Fibroblast of gingiva (primary cell): ENCODE results near the gene PCDHGC3.
A peak's percentile ranks its signal among the peaks of the same experiment; 100 is the strongest.

ENCODE experiments used
- DNase-seq: peaks from one replicate; pipeline ENCODE4 v3.0.0-alpha.2; 2011; ENCODE audit warnings: low read depth

The PCDHGC3 gene

GRCh38 chr5:141508440-141508797 lies 32.7 kb downstream of the PCDHGC3 start:
- peak; percentile 27 for DNase-seq

GRCh38 chr5:141508798-141509611 lies 33.2 kb downstream of the PCDHGC3 start:
- DNase-seq = peak; percentile 96

GRCh38 chr5:141510160-141510559 lies 34.4 kb downstream of the PCDHGC3 start:
- DNase-seq = no peak

- no peak for DNase-seq
These were observed 35.3 kb downstream of the PCDHGC3 start for GRCh38 chr5:141510850-141511601.

GRCh38 chr5:141511771-141512325 lies 36.1 kb downstream of the PCDHGC3 start:
- no peak for DNase-seq

GRCh38 chr5:141512390-141512910 lies 36.7 kb downstream of the PCDHGC3 start:
- peak; percentile 51 for DNase-seq

- DNase-seq = peak; percentile 52
These were observed 37.3 kb downstream of the PCDHGC3 start for GRCh38 chr5:141512911-141513626.

- peak; percentile 82 for DNase-seq
These were observed 38.0 kb downstream of the PCDHGC3 start for GRCh38 chr5:141513627-141514329.

- DNase-seq = peak; percentile 82
These were observed 38.8 kb downstream of the PCDHGC3 start for GRCh38 chr5:141514330-141515133.

GRCh38 chr5:141515141-141515540 lies 39.4 kb downstream of the PCDHGC3 start:
- no peak for DNase-seq

- no peak for DNase-seq
These were observed 40.3 kb downstream of the PCDHGC3 start for GRCh38 chr5:141515946-141516671.

GRCh38 chr5:141516672-141517025 lies 40.9 kb downstream of the PCDHGC3 start:
- DNase-seq = peak; percentile 47

- no peak for DNase-seq
These were observed 41.5 kb downstream of the PCDHGC3 start for GRCh38 chr5:141517312-141517711.

GRCh38 chr5:141517880-141518617 lies 42.3 kb downstream of the PCDHGC3 start:
- DNase-seq = peak; percentile 17

- no peak for DNase-seq
These were observed 42.9 kb downstream of the PCDHGC3 start for GRCh38 chr5:141518618-141519015.

GRCh38 chr5:141519605-141520565 lies 44.1 kb downstream of the PCDHGC3 start:
- DNase-seq = no peak

- peak; percentile 98 for DNase-seq
These were observed 45.5 kb downstream of the PCDHGC3 start for GRCh38 chr5:141521244-141521781.

- DNase-seq = no peak
These were observed 46.5 kb downstream of the PCDHGC3 start for GRCh38 chr5:141522301-141522700.
